GM12801 (cell line): Measurements from ENCODE around the gene EPHB3.

Source experiments
- TF ChIP-seq, protein P1 (sequence below): IDR thresholded peaks from one replicate; pipeline ENCODE4 v1.5.1; 2011; ENCODE audit warnings: control low read depth; ENCODE audit not compliant: insufficient read length; ENCODE audit errors: extremely low read depth

The EPHB3 gene

DNA sequence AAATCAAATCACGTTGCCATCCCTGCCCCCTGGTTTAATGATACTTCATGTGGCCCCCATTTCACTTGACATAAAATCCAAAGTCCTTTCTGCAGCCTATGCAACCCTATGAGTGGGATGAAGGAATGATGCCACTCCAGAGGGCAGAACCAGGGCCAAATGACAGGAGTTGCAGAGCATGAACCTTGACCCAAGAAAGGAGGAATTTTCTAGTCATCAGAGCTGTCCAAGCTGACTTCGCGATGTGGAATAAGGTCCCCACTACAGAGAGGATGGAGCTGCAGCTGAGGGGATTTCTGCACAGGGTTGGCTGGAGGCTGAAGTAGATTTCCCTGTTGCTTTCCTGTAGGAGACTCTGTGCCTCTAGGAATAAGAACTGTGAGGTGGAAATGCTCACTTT, 15.8 kb upstream of the EPHB3 start:
- TF ChIP-seq, protein P1, sequence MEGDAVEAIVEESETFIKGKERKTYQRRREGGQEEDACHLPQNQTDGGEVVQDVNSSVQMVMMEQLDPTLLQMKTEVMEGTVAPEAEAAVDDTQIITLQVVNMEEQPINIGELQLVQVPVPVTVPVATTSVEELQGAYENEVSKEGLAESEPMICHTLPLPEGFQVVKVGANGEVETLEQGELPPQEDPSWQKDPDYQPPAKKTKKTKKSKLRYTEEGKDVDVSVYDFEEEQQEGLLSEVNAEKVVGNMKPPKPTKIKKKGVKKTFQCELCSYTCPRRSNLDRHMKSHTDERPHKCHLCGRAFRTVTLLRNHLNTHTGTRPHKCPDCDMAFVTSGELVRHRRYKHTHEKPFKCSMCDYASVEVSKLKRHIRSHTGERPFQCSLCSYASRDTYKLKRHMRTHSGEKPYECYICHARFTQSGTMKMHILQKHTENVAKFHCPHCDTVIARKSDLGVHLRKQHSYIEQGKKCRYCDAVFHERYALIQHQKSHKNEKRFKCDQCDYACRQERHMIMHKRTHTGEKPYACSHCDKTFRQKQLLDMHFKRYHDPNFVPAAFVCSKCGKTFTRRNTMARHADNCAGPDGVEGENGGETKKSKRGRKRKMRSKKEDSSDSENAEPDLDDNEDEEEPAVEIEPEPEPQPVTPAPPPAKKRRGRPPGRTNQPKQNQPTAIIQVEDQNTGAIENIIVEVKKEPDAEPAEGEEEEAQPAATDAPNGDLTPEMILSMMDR: no peak

DNA sequence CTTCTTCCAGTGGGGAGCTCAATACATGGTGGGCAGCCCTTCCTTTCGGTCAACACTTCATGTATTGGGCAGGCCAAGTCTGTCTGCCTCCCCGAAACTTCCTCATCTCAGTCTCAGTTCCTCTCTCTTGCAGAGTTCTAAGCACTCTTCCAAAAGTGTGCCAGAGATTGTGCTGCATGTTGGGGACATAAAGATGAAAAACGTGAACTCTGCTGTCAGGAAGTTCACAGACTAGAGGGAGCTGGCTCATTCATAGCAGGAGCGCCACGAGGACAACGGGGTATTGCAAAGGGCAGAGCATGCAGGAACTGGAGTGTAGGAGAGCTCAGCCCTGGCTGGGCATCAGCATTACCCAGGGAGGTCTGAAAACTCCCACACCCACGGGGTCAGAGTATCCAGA, 15.3 kb upstream of the EPHB3 start:
- TF ChIP-seq, protein P1: no peak

DNA sequence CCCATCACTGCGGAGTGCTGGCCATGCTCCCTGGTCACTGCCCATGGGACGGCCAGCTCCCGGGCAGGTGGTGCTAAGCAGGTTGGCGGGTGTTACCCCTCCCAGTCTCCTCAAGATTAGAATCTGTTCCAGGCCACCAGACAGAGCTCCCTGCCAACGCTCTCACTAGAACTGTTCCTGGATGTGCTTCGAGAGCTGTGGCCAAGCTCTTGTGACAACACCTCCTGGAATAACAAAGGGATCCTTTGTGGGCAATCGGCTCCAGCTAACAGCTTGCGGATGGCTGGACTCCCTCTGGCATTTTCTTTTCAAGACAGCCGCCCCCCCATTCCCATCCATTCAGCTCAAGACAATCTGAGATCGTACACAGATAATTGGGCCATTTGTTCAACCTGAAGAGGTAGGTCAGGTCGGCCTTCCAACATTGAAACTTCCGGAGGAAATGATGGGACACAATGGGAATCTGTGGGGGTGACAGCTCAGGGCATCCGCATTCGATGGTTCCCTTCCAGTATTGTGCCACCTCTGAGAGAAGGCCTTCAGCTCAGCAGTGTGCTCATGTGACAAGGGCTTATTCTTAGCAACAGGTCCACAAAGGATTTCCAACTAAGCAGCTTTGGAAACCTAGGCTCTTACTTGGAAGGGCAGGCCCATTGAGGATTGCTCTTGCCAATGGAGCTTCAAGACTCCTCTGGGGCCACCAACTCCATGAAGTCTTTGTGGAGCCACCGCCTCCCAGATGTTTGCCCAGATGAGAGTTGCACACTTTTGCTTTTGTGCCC, 11.6 kb upstream of the EPHB3 start:
- TF ChIP-seq, protein P1: no peak

DNA sequence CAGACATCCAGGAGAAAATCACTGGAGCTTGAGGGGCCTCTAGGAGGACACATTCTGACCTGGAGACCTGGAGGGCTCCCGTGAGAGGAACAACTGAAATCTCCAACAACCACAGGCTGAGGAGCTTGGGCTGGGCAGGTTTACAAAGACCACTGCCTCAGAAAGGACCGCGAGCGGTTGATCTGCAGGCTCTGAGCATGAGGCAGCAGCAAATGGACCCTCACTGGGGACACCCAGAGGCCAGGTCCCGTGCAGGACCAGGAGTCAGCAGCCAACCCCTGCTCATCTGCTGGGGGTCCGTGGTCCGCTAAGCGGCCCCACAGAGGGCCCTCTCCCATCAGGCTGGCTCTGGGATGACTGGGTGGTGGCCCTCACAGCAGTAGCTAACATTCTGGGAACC, 10.5 kb upstream of the EPHB3 start:
- TF ChIP-seq, protein P1: no peak

DNA sequence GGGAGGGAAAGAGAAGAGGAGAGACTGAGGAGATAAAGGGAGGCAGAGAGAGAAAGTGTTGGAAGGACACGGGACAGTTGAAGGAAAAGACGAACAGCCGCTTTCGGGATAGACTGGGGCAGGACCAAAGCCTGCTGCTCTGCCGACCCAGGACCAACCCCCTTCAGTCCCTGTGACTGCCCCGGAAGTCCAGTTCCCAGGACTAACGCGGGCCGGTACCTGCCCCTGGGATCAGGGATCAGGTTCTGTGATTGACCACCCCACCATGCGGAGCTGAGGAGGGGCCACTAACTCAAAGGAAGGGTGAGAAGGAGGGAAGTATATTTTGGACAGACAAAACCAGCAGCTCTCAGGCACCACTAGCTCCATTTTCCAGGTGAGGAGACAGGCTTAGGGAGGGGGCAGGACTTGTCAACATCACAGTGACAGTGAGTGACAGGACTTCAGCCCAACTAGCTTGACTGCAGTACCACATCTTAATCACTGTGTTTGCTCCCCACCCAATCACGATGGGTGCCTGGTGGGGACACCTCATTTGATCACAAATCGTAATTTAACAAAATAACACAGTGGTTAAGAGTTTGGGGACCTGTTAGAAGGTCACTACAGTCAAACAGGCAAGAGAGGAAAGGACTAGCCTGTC, 9.8 kb upstream of the EPHB3 start:
- TF ChIP-seq, protein P1: no peak

DNA sequence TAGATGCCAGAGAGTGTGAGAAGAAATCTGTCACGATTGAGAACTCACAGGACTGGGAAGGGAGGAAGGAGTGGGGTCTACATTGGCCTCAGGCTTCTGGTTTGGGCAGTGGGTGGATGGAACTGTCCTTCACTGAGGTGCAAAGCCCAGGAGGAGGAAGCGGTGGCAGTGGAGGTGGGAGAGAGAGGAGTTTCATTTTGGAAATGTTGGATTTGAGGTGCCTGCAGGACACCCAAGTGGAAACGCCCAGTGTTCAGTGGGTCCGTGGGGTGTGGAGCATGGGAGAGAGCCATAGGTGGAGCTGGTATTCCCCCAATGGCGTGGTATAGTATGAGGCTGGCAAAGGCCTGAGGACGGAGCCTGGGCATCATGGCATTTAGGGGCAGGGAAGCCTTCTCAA, 9.3 kb upstream of the EPHB3 start:
- TF ChIP-seq, protein P1: no peak

DNA sequence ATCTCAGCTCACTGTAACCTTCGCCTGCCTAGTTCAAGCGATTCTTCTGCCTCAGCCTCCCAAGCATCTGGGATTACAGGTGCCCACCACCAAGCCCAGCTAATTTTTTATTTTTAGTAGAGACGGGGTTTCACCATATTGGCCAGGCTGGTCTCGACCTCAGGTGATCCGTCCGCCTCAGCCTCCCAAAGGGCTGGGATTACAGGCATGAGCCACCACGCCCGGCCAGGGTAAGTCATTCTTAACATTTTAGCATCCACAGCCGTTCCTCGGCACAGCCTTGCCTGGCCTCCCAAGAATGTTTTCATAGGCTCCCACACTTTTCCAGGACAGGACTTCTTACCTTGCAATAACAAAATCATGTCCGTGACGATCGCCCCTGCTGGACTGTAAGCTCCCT, 8.7 kb upstream of the EPHB3 start:
- TF ChIP-seq, protein P1: no peak
